Astrocyte (in vitro differentiated cells and primary cell): ENCODE results near the gene PRR35.

ENCODE experiments used
- CTCF ChIP-seq: IDR thresholded peaks from 2 replicates; pipeline ENCODE4 v1.5.1; 2011; ENCODE audit warnings: low read depth, mild to moderate bottlenecking, inconsistent platforms, low read length, moderate library complexity; ENCODE audit not compliant: insufficient read depth
- EZH2 ChIP-seq: IDR thresholded peaks from 2 replicates; pipeline ENCODE4 v1.6.1; 2012; ENCODE audit warnings: mild to moderate bottlenecking, low read length, inconsistent platforms; ENCODE audit not compliant: insufficient read depth

GRCh38 chr16:540645-541340, 19.4 kb upstream of the PRR35 start:
- TF ChIP-seq CTCF (no peak), EZH2 (no peak)
